Measurements from ENCODE around the gene RNF224. TPM values are rescaled to one million over a fixed set of nuclear protein-coding genes. Genes with fewer than 3 reads are reported as not detected.

RNF224 gene
- polyA plus RNA-seq, 1 donor from 2014 or later, result not detected

GRCh38 chr9:137191691-137192447 lies 35.4 kb upstream of the RNF224 start:
- no peaks in the 10 kb centered on the region for H3F3A ChIP-seq (ENCODE audit: insufficient read depth, low read length, poor library complexity, severe bottlenecking)
- H3K4me2 ChIP-seq (ENCODE audit: low read length), result no peak overlapping the region
- H3K9me3 ChIP-seq (ENCODE audit: low read length), result no peaks in the 10 kb centered on the region
- no peaks in the 10 kb centered on the region for H3K36me3 ChIP-seq (ENCODE audit: insufficient read depth, low read length)
- H3K9me2 ChIP-seq (ENCODE audit: insufficient read depth, low read length), result no peaks in the 10 kb centered on the region
- no peak overlapping the region for H2AFZ ChIP-seq (ENCODE audit: low read depth, low read length)
- no peak overlapping the region for H3K9ac ChIP-seq (ENCODE audit: low read length)
- no peak overlapping the region for H3K27ac ChIP-seq (ENCODE audit: low read length)
- H3K27me3 ChIP-seq (ENCODE audit: insufficient read depth, low read depth, low read length), result no peaks in the 10 kb centered on the region
- H4K20me1 ChIP-seq (ENCODE audit: insufficient read depth), result no peaks in the 10 kb centered on the region
- H3K4me3 ChIP-seq (ENCODE audit: low read length), result no peak overlapping the region
- TF ChIP-seq CTCF (IDR thresholded peaks at IDR 0.05; ENCODE audit: poor library complexity, severe bottlenecking) (no peak), REST (IDR thresholded peaks at IDR 0.05; ENCODE audit: borderline replicate concordance) (no peak), SMC3 (conservative IDR thresholded peaks at IDR 0.05; ENCODE audit: poor library complexity) (no peak), EZH2 (IDR thresholded peaks at IDR 0.05; ENCODE audit: borderline replicate concordance, insufficient read depth, low read length, poor library complexity, severe bottlenecking) (no peak)
- H3K79me2 ChIP-seq (replicated peaks; ENCODE audit: insufficient read depth, low read length), result peaks cover 13% of the 10 kb centered on the region

- H3K9ac ChIP-seq (ENCODE audit: low read length), result no peak overlapping the region
- TF ChIP-seq TAF1 (IDR thresholded peaks at IDR 0.05; ENCODE audit: low read depth), result no peak
- no peak for TF ChIP-seq SMC3 (conservative IDR thresholded peaks at IDR 0.05; ENCODE audit: poor library complexity)
- TF ChIP-seq REST (IDR thresholded peaks at IDR 0.05; ENCODE audit: borderline replicate concordance), result no peak
- TF ChIP-seq RAD21 (conservative IDR thresholded peaks at IDR 0.05), result no peak
- no peak for TF ChIP-seq POLR2AphosphoS5 (IDR thresholded peaks at IDR 0.05)
- no peak for TF ChIP-seq CTCF (IDR thresholded peaks at IDR 0.05; ENCODE audit: poor library complexity, severe bottlenecking)
- no peak for TF ChIP-seq MXI1 (conservative IDR thresholded peaks at IDR 0.05; ENCODE audit: poor library complexity, severe bottlenecking)
- TF ChIP-seq EP300 (conservative IDR thresholded peaks at IDR 0.05; ENCODE audit: poor library complexity, severe bottlenecking), result no peak
- no peak for TF ChIP-seq EZH2 (IDR thresholded peaks at IDR 0.05; ENCODE audit: borderline replicate concordance, insufficient read depth, low read length, poor library complexity, severe bottlenecking)
- no peaks in the 10 kb centered on the region for H4K20me1 ChIP-seq (ENCODE audit: insufficient read depth)
- no peak overlapping the region for H2AFZ ChIP-seq (ENCODE audit: low read depth, low read length)
- no peaks in the 10 kb centered on the region for H3K27me3 ChIP-seq (ENCODE audit: insufficient read depth, low read depth, low read length)
- H3F3A ChIP-seq (ENCODE audit: insufficient read depth, low read length, poor library complexity, severe bottlenecking), result no peaks in the 10 kb centered on the region
- H3K9me2 ChIP-seq (ENCODE audit: insufficient read depth, low read length), result no peaks in the 10 kb centered on the region
- no peak overlapping the region for H3K27ac ChIP-seq (ENCODE audit: low read length)
- no peak overlapping the region for H3K4me3 ChIP-seq (ENCODE audit: low read length)
- no peaks in the 10 kb centered on the region for H3K36me3 ChIP-seq (ENCODE audit: insufficient read depth, low read length)
- H3K79me2 ChIP-seq (replicated peaks; ENCODE audit: insufficient read depth, low read length), result peaks cover 8% of the 10 kb centered on the region
- H3K9me3 ChIP-seq (ENCODE audit: low read length), result no peaks in the 10 kb centered on the region
- no peak overlapping the region for H3K4me2 ChIP-seq (ENCODE audit: low read length)
These were observed 34.9 kb upstream of the RNF224 start for GRCh38 chr9:137192448-137192780.
